NCI-H146 treated with DMSO at 0.1 percent for 48 hours (cell line): Measurements from ENCODE around the gene TIE1.

Source experiments
- DNase-seq: peaks from one replicate; lab custom pipeline; 2025; ENCODE audit not compliant: unreplicated experiment; lab: John Stamatoyannopoulos, UW

The TIE1 gene

GRCh38 chr1:43300378-43301094 is at the start of gene TIE1:
Gene TIE1 (plus strand): TSS chr1:43300982. CDS start chr1:43301072, 90 bp downstream.
- no peak for DNase-seq

GRCh38 chr1:43251024-43251423 is 49.8 kb upstream of the TIE1 start:
- DNase-seq, result no peak

GRCh38 chr1:43252225-43252624 is 48.6 kb upstream of the TIE1 start:
- no peak for DNase-seq

- DNase-seq, result no peak
These were observed 47.6 kb upstream of the TIE1 start for GRCh38 chr1:43253173-43253572.

GRCh38 chr1:43253876-43254275 is 46.9 kb upstream of the TIE1 start:
- no peak for DNase-seq

GRCh38 chr1:43255438-43256210 is 45.2 kb upstream of the TIE1 start:
- DNase-seq, result no peak

- no peak for DNase-seq
These were observed 43.9 kb upstream of the TIE1 start for GRCh38 chr1:43256675-43257570.

GRCh38 chr1:43258370-43258769 is 42.4 kb upstream of the TIE1 start:
- no peak for DNase-seq

GRCh38 chr1:43265431-43265830 is 35.4 kb upstream of the TIE1 start:
- no peak for DNase-seq

- no peak for DNase-seq
These were observed 33.9 kb upstream of the TIE1 start for GRCh38 chr1:43266881-43267280.

GRCh38 chr1:43267291-43267805 is 33.4 kb upstream of the TIE1 start:
- no peak for DNase-seq

- no peak for DNase-seq
These were observed 32.9 kb upstream of the TIE1 start for GRCh38 chr1:43267818-43268425.

- no peak for DNase-seq
These were observed 31.0 kb upstream of the TIE1 start, which contains the start of gene TMEM125 for GRCh38 chr1:43269627-43270375. Gene TMEM125 (plus strand): TSS chr1:43269983. CDS start chr1:43272723, 2,740 bp downstream.

- DNase-seq, result peak; percentile 77
These were observed 30.2 kb upstream of the TIE1 start for GRCh38 chr1:43270421-43271095.

- no peak for DNase-seq
These were observed 29.3 kb upstream of the TIE1 start for GRCh38 chr1:43271186-43272118.

GRCh38 chr1:43272161-43272560 is 28.6 kb upstream of the TIE1 start:
- no peak for DNase-seq

GRCh38 chr1:43272576-43273571 is 27.9 kb upstream of the TIE1 start:
- DNase-seq, result no peak
